Measurements from ENCODE around the gene EPHA6. TPM values are rescaled to one million over a fixed set of nuclear protein-coding genes. Genes with fewer than 3 reads are reported as not detected.

The EPHA6 gene
- total and polyA plus RNA-seq, 12 donors: 0.21 to 0.88 (median 0.59) TPM; not detected in 3

DNA sequence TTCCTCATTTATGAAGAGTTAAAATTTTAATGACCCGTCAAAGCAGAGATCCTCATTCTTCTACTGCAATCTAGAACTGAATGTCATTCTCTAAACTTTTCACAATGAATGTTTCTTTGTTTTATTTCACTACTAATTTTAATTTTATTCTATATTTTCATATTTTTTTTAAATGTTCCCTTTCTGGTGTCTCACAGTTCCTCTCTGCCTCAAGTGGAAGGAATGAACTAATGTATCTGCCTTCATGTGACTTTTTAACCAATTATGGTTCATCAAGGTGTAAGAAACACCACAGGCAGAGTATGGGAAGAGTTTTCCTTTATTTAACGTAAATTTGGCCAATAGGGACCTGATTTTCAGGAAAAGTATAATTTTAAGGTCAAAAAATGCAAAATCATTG is 441.7 kb downstream of the EPHA6 start:
- Histone ChIP-seq H3K36me3 (no peaks in the 10 kb centered on the region), H3K27me3 (no peaks in the 10 kb centered on the region), H3K27ac (no peak overlapping the region), H3K9me3 (no peaks in the 10 kb centered on the region), H3K4me1 (no peaks in the 10 kb centered on the region), H3K4me3 (no peak overlapping the region)
- TF ChIP-seq, protein P1, sequence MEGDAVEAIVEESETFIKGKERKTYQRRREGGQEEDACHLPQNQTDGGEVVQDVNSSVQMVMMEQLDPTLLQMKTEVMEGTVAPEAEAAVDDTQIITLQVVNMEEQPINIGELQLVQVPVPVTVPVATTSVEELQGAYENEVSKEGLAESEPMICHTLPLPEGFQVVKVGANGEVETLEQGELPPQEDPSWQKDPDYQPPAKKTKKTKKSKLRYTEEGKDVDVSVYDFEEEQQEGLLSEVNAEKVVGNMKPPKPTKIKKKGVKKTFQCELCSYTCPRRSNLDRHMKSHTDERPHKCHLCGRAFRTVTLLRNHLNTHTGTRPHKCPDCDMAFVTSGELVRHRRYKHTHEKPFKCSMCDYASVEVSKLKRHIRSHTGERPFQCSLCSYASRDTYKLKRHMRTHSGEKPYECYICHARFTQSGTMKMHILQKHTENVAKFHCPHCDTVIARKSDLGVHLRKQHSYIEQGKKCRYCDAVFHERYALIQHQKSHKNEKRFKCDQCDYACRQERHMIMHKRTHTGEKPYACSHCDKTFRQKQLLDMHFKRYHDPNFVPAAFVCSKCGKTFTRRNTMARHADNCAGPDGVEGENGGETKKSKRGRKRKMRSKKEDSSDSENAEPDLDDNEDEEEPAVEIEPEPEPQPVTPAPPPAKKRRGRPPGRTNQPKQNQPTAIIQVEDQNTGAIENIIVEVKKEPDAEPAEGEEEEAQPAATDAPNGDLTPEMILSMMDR (IDR thresholded peaks at IDR 0.05): no peak
- intact Hi-C loops (cut with DNase I): no loop called here
- WGBS, 2 donors: 62 to 66% methylated on average over 2 of the region's 2 CpGs
- DNase-seq: no peak
- ATAC-seq: no peak

DNA sequence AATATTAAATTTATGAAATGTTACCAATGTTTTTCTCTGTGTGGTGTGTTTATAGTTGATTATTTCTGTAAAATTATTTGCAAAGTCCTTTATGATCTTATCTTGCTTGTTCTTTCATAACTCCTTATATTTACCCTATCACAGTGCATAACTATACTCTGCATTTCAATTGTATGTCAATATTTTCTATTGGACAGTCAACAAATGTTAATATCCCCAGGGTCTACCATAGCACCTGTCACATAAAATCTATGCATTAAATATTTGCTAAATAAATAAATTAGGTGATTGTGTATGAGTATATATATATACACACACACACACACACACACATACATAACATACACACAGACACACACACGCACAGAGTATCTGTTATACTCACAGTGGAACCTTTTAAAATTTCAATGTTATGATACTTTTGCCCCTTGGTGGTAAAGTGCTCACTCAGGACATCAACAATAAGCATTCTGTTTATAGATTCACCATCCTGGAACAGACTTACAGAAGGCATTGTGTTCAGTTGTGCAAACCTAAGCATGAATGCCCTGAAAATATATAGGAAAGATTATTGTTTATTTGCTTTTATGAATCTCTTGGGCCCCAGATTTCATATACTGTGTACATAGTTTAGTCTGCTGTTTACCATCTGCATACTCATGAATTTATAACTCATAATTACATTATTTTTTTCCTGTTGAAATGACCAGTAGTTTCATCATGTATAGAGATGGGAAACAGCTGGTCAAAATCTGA is 443.7 kb downstream of the EPHA6 start:
- ATAC-seq: no peak
- no peak for DNase-seq

DNA sequence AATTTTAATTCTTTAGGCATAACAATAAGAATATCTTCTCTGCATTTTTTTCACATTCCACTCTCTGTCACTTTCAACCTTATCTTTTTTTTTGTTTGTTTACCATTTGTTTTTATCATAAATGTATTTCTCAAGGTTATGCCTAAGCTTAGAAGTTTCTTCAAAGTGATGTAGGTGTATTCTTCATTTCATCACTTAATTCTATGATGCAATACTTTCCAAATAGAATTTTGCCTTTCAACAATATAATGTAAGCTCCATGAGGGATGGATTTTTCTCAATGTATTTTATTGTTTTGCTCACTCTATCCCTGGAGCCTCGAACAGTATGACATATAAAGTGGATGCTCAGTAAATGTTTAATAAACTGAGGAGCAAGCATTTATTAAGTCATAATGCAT is 444.9 kb downstream of the EPHA6 start:
- TF ChIP-seq, protein P1 (IDR thresholded peaks at IDR 0.05): no peak
- DNase-seq (no peak), ATAC-seq (no peak)
- no peaks in the 10 kb centered on the region for H3K27me3 ChIP-seq
- H3K4me3 ChIP-seq: no peak overlapping the region
- no peak overlapping the region for H3K27ac ChIP-seq
- intact Hi-C loops (cut with DNase I): no loop called here
- no peaks in the 10 kb centered on the region for H3K9me3 ChIP-seq
- H3K36me3 ChIP-seq: no peaks in the 10 kb centered on the region
- 49 to 54% methylated on average over 1 of the region's 1 CpG for WGBS, 2 donors
- H3K4me1 ChIP-seq: no peaks in the 10 kb centered on the region

More for the DNA sequence above, 443.7 kb downstream of the EPHA6 start:
- H3K4me1 ChIP-seq: no peaks in the 10 kb centered on the region
- no peaks in the 10 kb centered on the region for H3K9me3 ChIP-seq
- intact Hi-C loops (cut with DNase I): no loop called here
- H3K36me3 ChIP-seq: no peaks in the 10 kb centered on the region
- WGBS, 2 donors: 77 to 80% methylated on average over 1 of the region's 1 CpG
- H3K4me3 ChIP-seq: no peak overlapping the region
- no peaks in the 10 kb centered on the region for H3K27me3 ChIP-seq
- no peak overlapping the region for H3K27ac ChIP-seq
- TF ChIP-seq, protein P1 (IDR thresholded peaks at IDR 0.05): no peak

DNA sequence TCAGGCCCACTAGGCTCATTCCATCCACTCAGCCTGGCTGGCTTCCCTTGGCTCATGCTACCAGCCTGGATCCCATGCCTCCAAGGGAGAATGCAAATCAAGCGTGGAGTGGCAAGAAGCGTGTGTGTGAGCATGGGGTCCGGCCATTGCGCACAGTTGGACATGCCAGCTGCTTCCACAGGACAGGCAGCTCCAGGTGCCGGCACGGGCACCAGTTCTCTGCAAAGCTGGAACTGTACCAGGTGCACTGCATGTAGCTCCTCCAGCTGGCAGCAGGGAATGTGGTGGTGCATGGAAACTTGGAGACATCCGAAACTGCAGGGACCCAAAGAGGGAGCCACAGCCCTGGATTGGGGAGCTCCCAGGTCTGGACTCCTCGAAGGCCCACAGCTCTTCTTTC is 449.8 kb downstream of the EPHA6 start:
- Histone ChIP-seq H3K4me3 (no peak overlapping the region), H3K27ac (no peak overlapping the region), H3K4me1 (no peaks in the 10 kb centered on the region), H3K27me3 (no peaks in the 10 kb centered on the region), H3K36me3 (no peaks in the 10 kb centered on the region), H3K9me3 (no peaks in the 10 kb centered on the region)
- intact Hi-C loops (cut with DNase I): no loop called here
- WGBS, 2 donors: 90% methylated on average over 8 of the region's 8 CpGs
- TF ChIP-seq, protein P1 (IDR thresholded peaks at IDR 0.05): no peak
- no peak for DNase-seq
- ATAC-seq: no peak
